ENCODE results near the gene PPP4R3C. TPM values are rescaled to one million over a fixed set of nuclear protein-coding genes. Genes with fewer than 3 reads are reported as not detected.
A peak's percentile ranks its signal among the peaks of the same experiment; 100 is the strongest.
"Not testable (repeated sequence)": the region's sequence is repeated elsewhere in the genome, so short reads cannot be mapped to it uniquely, and the experiment has no call there.

The PPP4R3C gene
- total RNA-seq, 2 donors from 2014 or later = not detected

DNA sequence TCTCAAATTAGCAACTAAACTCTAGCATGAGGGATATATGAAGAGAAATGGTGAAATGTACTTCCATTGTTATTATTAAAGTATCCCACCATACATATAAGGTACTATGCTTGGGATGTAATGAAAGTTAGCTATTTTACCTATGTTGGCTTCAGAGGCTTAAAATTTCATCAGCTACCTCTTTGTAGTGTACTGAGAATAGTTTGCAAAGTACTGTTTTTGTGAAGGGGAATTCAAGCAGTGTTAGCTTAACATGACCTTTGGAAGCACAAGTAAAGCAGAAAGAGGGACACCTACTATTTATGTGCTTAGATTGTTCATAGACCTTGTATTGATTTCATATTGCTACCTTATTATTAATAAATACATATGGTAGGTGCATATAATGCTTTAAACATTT, 11.8 kb downstream of the PPP4R3C start:
- no peak for ATAC-seq
- no peak overlapping the region for H3K4me3 ChIP-seq
- no peak for TF ChIP-seq POLR2A (IDR thresholded peaks at IDR 0.05)
- TF ChIP-seq, protein P1, sequence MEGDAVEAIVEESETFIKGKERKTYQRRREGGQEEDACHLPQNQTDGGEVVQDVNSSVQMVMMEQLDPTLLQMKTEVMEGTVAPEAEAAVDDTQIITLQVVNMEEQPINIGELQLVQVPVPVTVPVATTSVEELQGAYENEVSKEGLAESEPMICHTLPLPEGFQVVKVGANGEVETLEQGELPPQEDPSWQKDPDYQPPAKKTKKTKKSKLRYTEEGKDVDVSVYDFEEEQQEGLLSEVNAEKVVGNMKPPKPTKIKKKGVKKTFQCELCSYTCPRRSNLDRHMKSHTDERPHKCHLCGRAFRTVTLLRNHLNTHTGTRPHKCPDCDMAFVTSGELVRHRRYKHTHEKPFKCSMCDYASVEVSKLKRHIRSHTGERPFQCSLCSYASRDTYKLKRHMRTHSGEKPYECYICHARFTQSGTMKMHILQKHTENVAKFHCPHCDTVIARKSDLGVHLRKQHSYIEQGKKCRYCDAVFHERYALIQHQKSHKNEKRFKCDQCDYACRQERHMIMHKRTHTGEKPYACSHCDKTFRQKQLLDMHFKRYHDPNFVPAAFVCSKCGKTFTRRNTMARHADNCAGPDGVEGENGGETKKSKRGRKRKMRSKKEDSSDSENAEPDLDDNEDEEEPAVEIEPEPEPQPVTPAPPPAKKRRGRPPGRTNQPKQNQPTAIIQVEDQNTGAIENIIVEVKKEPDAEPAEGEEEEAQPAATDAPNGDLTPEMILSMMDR (IDR thresholded peaks at IDR 0.05) = no peak
- H3K4me1 ChIP-seq = no peaks in the 10 kb centered on the region
- H3K36me3 ChIP-seq (replicated peaks in 1 of 2; ENCODE audit: insufficient read depth in 1 of 2, low read depth in 2 of 2) = no peaks in the 10 kb centered on the region
- intact Hi-C loops (cut with DNase I) = no loop called here
- no peak overlapping the region for H3K27ac ChIP-seq
- DNase-seq = no peak
- H3K27me3 ChIP-seq = no peaks in the 10 kb centered on the region
- H3K9me3 ChIP-seq = no peaks in the 10 kb centered on the region

DNA sequence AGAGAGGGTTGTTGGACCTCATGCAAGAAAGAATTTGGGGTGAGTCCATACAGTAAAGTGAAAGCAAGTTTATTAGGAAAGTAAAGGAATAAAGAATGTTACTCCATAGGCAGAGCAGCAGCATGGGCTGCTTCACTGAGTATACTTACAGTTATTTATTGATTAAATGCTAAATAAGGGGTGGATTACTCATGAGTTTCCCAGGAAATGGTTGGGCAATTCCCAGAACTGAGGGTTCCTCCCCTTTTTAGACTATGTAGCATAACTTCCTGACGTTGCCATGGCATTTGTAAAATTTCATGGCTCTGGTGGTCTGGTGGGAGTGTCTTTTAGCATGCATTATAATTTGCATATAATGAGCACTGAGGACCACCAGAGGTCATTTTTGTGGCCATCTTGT, 16.7 kb downstream of the PPP4R3C start:
- TF ChIP-seq, protein P1 (IDR thresholded peaks at IDR 0.05) = no peak
- TF ChIP-seq POLR2A (IDR thresholded peaks at IDR 0.05) = no peak

DNA sequence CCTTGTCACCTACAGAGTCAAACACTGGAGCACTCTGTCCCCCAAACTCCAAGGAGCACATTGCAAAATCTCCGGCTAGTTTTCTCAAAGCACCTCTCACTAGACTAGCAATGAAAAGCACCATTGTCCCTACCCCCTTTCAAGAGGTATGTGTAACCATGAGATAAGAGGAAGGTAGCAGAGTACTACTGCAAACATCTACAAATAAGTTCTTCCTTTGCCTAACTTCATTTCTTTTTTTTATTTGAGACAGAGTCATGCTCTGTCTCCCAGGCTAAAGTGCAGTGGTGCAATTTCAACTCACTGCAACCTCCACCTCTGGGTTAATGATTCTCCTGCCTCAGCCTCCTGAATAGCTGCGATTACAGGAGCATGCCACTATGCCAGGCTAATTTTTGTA, 17.7 kb downstream of the PPP4R3C start:
- ATAC-seq = no peak
- Histone ChIP-seq H3K9me3 (no peaks in the 10 kb centered on the region), H3K27me3 (no peaks in the 10 kb centered on the region), H3K4me1 (no peaks in the 10 kb centered on the region), H3K36me3 (replicated peaks in 1 of 2; ENCODE audit: insufficient read depth in 1 of 2, low read depth in 2 of 2) (no peaks in the 10 kb centered on the region), H3K27ac (no peak overlapping the region), H3K4me3 (no peak overlapping the region)
- TF ChIP-seq, protein P1 (IDR thresholded peaks at IDR 0.05) = no peak
- TF ChIP-seq POLR2A (IDR thresholded peaks at IDR 0.05) = no peak
- intact Hi-C loops (cut with DNase I) = no loop called here
- WGBS, 2 donors = 45 to 61% methylated on average over 2 of the region's 2 CpGs
- no peak for DNase-seq

More for the DNA sequence above, 16.7 kb downstream of the PPP4R3C start:
- no peaks in the 10 kb centered on the region for H3K4me1 ChIP-seq
- no peak overlapping the region for H3K27ac ChIP-seq
- ATAC-seq = no peak
- H3K9me3 ChIP-seq = no peaks in the 10 kb centered on the region
- WGBS, 2 donors = 71% methylated on average over 1 of the region's 1 CpG; no CpG with 5 or more reads in 1 of the 2 donors
- DNase-seq = no peak
- intact Hi-C loops (cut with DNase I) = no loop called here
- no peaks in the 10 kb centered on the region for H3K27me3 ChIP-seq
- no peak overlapping the region for H3K4me3 ChIP-seq
- H3K36me3 ChIP-seq (replicated peaks in 1 of 2; ENCODE audit: insufficient read depth in 1 of 2, low read depth in 2 of 2) = no peaks in the 10 kb centered on the region

DNA sequence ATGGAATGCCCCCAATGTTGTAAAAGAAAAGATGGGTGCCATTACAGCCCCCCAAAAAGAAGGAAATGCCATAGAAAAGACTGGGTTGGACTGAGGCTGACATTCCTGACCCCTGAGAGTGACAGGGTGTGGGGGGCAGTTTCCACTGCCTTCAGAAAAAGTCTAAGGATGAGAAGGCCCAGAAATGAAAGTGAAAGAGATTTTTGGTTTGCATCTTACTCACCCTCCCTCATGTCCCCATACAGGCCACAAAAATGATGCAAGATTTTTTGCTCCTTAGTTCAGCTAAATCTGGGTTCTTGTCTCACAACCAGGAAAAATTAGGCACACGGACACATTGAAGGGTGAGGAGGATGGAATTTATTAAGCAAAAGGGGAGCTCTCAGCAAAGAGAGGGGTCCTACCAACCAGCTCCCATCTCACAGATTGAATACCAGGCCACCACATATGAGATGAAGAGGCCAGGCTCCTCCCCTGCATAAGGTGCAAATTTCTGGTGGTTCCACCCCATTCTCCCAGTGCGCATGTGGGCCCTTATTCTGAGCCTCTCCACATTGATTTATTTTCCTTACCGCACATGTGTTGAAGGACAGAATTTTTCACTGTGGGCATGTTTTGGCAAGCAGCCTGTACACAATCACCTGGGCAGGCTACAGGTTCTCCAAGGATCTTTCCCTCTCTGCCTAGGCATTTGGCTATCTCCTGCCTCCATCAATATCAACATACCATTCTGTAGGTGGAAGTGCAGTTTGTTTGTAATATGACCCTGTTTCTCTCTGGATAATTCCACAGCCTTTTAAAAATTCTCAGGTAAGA, 18.8 kb downstream of the PPP4R3C start:
- ATAC-seq (no peak), DNase-seq (peak in 2 of 4 donors; percentile 29 to 36)
- no peak for TF ChIP-seq POLR2A (IDR thresholded peaks at IDR 0.05)
- TF ChIP-seq, protein P1 (IDR thresholded peaks at IDR 0.05) = no peak
- 21 to 44% methylated on average over 2 to 3 of the region's 3 CpGs for WGBS, 2 donors
- H3K27me3 ChIP-seq = no peaks in the 10 kb centered on the region
- intact Hi-C loops (cut with DNase I) = no loop called here
- no peaks in the 10 kb centered on the region for H3K36me3 ChIP-seq (replicated peaks in 1 of 2; ENCODE audit: insufficient read depth in 1 of 2, low read depth in 2 of 2)
- no peaks in the 10 kb centered on the region for H3K4me1 ChIP-seq
- no peak overlapping the region for H3K27ac ChIP-seq
- no peak overlapping the region for H3K4me3 ChIP-seq
- H3K9me3 ChIP-seq = no peaks in the 10 kb centered on the region

DNA sequence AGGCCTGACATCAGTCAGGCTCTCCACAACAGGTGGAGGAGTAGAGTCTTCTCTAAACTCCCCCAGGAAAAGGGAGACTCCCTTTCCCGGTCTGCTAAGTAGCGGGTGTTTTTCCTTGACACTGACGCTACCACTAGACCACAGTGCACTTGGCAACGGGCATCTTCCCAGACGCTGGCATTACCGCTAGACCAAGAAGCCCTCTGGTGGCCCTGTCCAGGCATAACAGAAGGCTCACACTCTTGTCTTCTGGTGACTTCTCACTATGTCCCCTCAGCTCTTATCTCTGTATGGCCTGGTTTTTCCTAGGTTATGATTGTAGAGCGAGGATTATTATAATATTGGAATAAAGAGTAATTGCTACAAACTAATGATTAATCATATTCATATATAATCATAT, 20.7 kb downstream of the PPP4R3C start:
- intact Hi-C loops (cut with DNase I); H3K27me3 ChIP-seq; H3K27ac ChIP-seq; H3K36me3 ChIP-seq (replicated peaks in 1 of 2; ENCODE audit: insufficient read depth in 1 of 2, low read depth in 2 of 2); H3K9me3 ChIP-seq; DNase-seq; H3K4me3 ChIP-seq; ATAC-seq; H3K4me1 ChIP-seq: not testable (repeated sequence)
- WGBS, 2 donors = 92 to 96% methylated on average over 1 to 5 of the region's 7 CpGs

Measured in body of pancreas (tissue), 4 donors.